Panc1 (cell line): Measurements from ENCODE around the gene SHE. TPM values are rescaled to one million over a fixed set of nuclear protein-coding genes. Genes with fewer than 3 reads are reported as not detected.

Source experiments
- ATAC-seq: fragments of 200-7000 bp; cut with Tn5 transposase; 2 replicates; pipeline ENCODE4 v1.9.1; 2020; ENCODE audit warnings: mild to moderate bottlenecking, moderate library complexity
- Bru-seq: library from RNA; stranded (reverse); fragments of 400-500 nt; gene quantifications from one replicate; lab custom pipeline; 2021; lab: Mats Ljungman, UMichigan
- BruChase-seq, 2 experiments: library from RNA; stranded (reverse); fragments of 400-500 nt; gene quantifications; one replicate each; lab custom pipeline; 2021; lab: Mats Ljungman, UMichigan
- BruUV-seq: library from RNA; stranded (reverse); fragments of 400-500 nt; replicated peaks from 2 replicates; lab custom pipeline; 2021; lab: Mats Ljungman, UMichigan
- CTCF ChIA-PET: fragments of 300-600 bp; sonication (Branson Sonifier 250); formaldehyde crosslinking; loops from one replicate; lab custom pipeline; 2022; ENCODE audit warnings: antibody characterized with exemption; lab: Charles Lee
- POLR2A ChIA-PET: fragments of 300-600 bp; sonication (Branson Sonifier 250); formaldehyde crosslinking; loops from one replicate; lab custom pipeline; 2022; ENCODE audit warnings: antibody characterized with exemption; lab: Charles Lee
- DNase-seq: peaks from one replicate; pipeline ENCODE4 v3.0.0-alpha.2; 2010; ENCODE audit warnings: low read depth, low spot score
- H3K27ac ChIP-seq: 2 replicates; pipeline ENCODE4 v1.5.1; 2011; ENCODE audit warnings: mild to moderate bottlenecking, low read length, inconsistent platforms
- H3K27me3 ChIP-seq: fragments of 200-500 bp; sonication (Bioruptor generic); 2 replicates; pipeline ENCODE4 v1.6.0; 2014; ENCODE audit warnings: low read length, inconsistent platforms; ENCODE audit not compliant: control insufficient read depth, insufficient read depth
- H3K36me3 ChIP-seq: fragments of 200-500 bp; sonication (Bioruptor generic); 2 replicates; pipeline ENCODE4 v1.5.1; 2014; ENCODE audit warnings: inconsistent platforms, mild to moderate bottlenecking, low read length, moderate library complexity; ENCODE audit not compliant: control insufficient read depth, insufficient read depth
- H3K4me1 ChIP-seq: 2 replicates; pipeline ENCODE4 v1.5.1; 2011; ENCODE audit warnings: inconsistent platforms, mild to moderate bottlenecking, low read length, moderate library complexity; ENCODE audit not compliant: control insufficient read depth, insufficient read depth
- H3K4me3 ChIP-seq, 2 experiments: 2 replicates each; pipeline ENCODE4 v1.5.1; 2011 to 2012; ENCODE audit warnings: low read depth in 2 of 2, low read length in 2 of 2, mild to moderate bottlenecking in 2 of 2, inconsistent platforms in 1 of 2, moderate library complexity in 1 of 2
- H3K9me3 ChIP-seq: fragments of 200-500 bp; sonication (Bioruptor generic); 2 replicates; pipeline ENCODE4 v1.5.1; 2014; ENCODE audit warnings: low read depth, mild to moderate bottlenecking, inconsistent platforms, low read length, moderate library complexity; ENCODE audit not compliant: control insufficient read depth, insufficient read depth
- POLR2AphosphoS5 ChIP-seq: IDR thresholded peaks from 2 replicates; pipeline ENCODE4 v1.6.1; 2012; ENCODE audit warnings: mild to moderate bottlenecking, low read depth, low read length, moderate library complexity
- SIN3A ChIP-seq: IDR thresholded peaks from 2 replicates; pipeline ENCODE4 v1.6.1; 2012; ENCODE audit warnings: low read depth, mild to moderate bottlenecking, low read length, moderate library complexity, borderline replicate concordance; ENCODE audit not compliant: insufficient read depth
- TCF7L2 ChIP-seq: IDR thresholded peaks from 2 replicates; pipeline ENCODE4 v1.6.1; 2011; ENCODE audit warnings: mild to moderate bottlenecking, low read depth, low read length, inconsistent platforms
- in situ Hi-C: cut with HindIII; loops from 2 replicates; pipeline ENCODE4 v1.10.0; 2016; ENCODE audit warnings: low sequenced_read_pairs, low pct_unique_long_range_greater_than_20kb
- intact Hi-C: fragments of 100-400 bp; cut with micrococcal nuclease; formaldehyde crosslinking; loops from one replicate; pipeline ENCODE4 v1.10.0; 2022; ENCODE audit not compliant: unreplicated experiment
- long read RNA-seq: library from polyadenylated mRNA; unstranded; transcript quantifications from one replicate; pipeline ENCODE4 v2.0.0, GENCODE V29; 2021; ENCODE audit not compliant: unreplicated experiment
- polyA plus RNA-seq: library from polyadenylated mRNA; unstranded; fragments of >200 nt; gene quantifications from one replicate; pipeline ENCODE4 v1.2.1, GENCODE V29; 2012; ENCODE audit warnings: missing spikeins; ENCODE audit not compliant: insufficient read length
- total RNA-seq: library from RNA; stranded (reverse); gene quantifications from one replicate; pipeline ENCODE4 v1.2.1, GENCODE V29; 2021; ENCODE audit not compliant: unreplicated experiment
- TF ChIP-seq, protein P1 (sequence below): fragments of 450-650 bp; IDR thresholded peaks from 2 replicates; pipeline ENCODE4 v1.5.1; 2017; ENCODE audit warnings: mild to moderate bottlenecking
- TF ChIP-seq, protein P2 (sequence below), 2 experiments: IDR thresholded peaks; 2 replicates each; pipeline ENCODE4 v1.6.1; 2011 to 2012; ENCODE audit warnings: low read depth in 2 of 2, control low read depth in 1 of 2, low read length in 1 of 2, mild to moderate bottlenecking in 1 of 2, moderate library complexity in 1 of 2; ENCODE audit not compliant: insufficient read depth in 1 of 2

SHE gene
- total RNA-seq (0.03 TPM), Bru-seq, nascent RNA (percentile 7 among the genes with signal in this experiment), BruChase-seq, experiment 1, labeled RNA remaining after a 2-hour chase (percentile 11 among the genes with signal in this experiment), BruChase-seq, experiment 2, labeled RNA remaining after a 6-hour chase (percentile 10 among the genes with signal in this experiment)
- polyA plus RNA-seq = 0.04 TPM
- long read RNA-seq = 0 reads

DNA sequence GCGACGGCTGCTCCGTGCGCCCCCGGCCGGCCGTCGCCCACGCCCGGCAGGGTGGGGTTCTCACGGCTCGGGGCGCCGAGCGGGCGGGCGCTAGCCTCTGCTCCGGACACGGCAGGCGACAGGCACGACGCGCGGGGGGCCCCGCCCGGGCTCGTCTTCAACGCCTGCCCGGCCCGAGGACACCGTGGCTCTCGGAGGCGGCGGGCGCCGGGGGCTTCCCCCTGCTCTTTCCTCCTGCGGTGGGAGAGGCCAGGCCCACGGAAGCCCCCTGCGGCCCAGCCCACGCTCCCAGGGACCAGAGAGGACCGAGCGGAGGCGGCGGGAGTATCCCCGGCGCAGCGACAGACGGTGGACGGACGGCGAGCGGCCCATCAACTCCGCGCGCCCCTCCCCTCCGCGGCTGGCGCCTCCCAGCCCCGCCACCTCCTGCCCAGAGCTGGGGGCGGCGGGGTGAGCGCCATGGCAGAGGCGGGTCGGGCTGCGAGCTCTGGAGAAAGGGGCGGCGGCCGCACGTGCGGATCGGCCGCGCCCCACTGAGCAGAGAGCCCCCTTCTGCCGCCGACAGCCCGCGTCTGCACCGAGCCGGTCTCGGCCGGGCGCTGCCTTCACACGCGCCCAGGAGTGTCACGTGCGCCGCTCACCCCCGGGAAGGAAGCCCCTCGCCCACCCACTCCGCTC lies at the start of gene SHE, which contains the start of gene TDRD10:
Gene SHE (minus strand): TSS at position 347 of the 678 bp plus-strand sequence. CDS start 386 bp downstream, outside the sequence.
Gene TDRD10 (plus strand): TSS at position 154 of the 678 bp plus-strand sequence. CDS start 4,685 bp downstream, outside the sequence.
- Histone ChIP-seq H3K36me3 (no peaks in the 10 kb centered on the region), H3K27me3 (peaks cover 22% of the 10 kb centered on the region), H3K27ac (no peak within 1 kb of the TSS), H3K4me1 (no peaks in the 10 kb centered on the region), H3K9me3 (no peaks in the 10 kb centered on the region), H3K4me3 (peak within 1 kb of the TSS; percentile 13 to 15; a peak in 3 of 4 replicates)
- in situ Hi-C loops = no loop called here
- POLR2A ChIA-PET = no interaction called here
- TF ChIP-seq, protein P1, sequence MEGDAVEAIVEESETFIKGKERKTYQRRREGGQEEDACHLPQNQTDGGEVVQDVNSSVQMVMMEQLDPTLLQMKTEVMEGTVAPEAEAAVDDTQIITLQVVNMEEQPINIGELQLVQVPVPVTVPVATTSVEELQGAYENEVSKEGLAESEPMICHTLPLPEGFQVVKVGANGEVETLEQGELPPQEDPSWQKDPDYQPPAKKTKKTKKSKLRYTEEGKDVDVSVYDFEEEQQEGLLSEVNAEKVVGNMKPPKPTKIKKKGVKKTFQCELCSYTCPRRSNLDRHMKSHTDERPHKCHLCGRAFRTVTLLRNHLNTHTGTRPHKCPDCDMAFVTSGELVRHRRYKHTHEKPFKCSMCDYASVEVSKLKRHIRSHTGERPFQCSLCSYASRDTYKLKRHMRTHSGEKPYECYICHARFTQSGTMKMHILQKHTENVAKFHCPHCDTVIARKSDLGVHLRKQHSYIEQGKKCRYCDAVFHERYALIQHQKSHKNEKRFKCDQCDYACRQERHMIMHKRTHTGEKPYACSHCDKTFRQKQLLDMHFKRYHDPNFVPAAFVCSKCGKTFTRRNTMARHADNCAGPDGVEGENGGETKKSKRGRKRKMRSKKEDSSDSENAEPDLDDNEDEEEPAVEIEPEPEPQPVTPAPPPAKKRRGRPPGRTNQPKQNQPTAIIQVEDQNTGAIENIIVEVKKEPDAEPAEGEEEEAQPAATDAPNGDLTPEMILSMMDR = no peak
- TF ChIP-seq POLR2AphosphoS5 (no peak), SIN3A (no peak), TCF7L2 (no peak)
- TF ChIP-seq, protein P2, sequence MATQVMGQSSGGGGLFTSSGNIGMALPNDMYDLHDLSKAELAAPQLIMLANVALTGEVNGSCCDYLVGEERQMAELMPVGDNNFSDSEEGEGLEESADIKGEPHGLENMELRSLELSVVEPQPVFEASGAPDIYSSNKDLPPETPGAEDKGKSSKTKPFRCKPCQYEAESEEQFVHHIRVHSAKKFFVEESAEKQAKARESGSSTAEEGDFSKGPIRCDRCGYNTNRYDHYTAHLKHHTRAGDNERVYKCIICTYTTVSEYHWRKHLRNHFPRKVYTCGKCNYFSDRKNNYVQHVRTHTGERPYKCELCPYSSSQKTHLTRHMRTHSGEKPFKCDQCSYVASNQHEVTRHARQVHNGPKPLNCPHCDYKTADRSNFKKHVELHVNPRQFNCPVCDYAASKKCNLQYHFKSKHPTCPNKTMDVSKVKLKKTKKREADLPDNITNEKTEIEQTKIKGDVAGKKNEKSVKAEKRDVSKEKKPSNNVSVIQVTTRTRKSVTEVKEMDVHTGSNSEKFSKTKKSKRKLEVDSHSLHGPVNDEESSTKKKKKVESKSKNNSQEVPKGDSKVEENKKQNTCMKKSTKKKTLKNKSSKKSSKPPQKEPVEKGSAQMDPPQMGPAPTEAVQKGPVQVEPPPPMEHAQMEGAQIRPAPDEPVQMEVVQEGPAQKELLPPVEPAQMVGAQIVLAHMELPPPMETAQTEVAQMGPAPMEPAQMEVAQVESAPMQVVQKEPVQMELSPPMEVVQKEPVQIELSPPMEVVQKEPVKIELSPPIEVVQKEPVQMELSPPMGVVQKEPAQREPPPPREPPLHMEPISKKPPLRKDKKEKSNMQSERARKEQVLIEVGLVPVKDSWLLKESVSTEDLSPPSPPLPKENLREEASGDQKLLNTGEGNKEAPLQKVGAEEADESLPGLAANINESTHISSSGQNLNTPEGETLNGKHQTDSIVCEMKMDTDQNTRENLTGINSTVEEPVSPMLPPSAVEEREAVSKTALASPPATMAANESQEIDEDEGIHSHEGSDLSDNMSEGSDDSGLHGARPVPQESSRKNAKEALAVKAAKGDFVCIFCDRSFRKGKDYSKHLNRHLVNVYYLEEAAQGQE (IDR thresholded peaks at IDR 0.05; ENCODE audit: insufficient read depth in 1 of 2, low read depth in 2 of 2, low read length in 1 of 2) = no peak
- ATAC-seq = peak; percentile 64
- intact Hi-C loops = no loop called here
- DNase-seq = no peak
- BruUV-seq = no TSS peak
- CTCF ChIA-PET = interaction anchor here (0.7 kb wide), 1 partner anchor 323 kb away, joined by 5 read pairs; no protein-coding TSS in a partner anchor

DNA sequence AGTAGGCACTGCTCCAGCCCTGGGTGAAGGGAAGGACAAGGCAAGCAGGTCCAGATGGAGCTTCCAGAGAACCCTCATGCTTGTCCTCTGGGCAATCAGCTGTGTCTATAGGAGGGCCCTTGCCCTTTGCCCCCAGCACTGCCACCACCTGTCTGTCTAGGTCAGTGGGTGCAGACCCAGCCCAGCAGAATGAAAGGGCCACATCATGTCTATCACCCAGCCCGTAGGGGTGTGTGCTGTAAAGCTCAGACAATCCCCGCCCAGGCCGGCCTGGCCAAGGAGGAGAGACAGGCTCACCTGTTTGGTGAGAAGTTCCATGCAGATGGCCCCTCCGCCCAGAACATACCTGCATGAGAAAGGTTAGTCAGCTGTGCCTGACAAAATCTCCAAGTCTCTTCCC lies 49.3 kb upstream of the SHE start:
- no TSS peak for BruUV-seq
- Histone ChIP-seq H3K4me1 (peaks cover 22% of the 10 kb centered on the region), H3K27ac (no peak overlapping the region), H3K4me3 (no peak overlapping the region), H3K9me3 (no peaks in the 10 kb centered on the region), H3K36me3 (peaks cover 35% of the 10 kb centered on the region), H3K27me3 (no peaks in the 10 kb centered on the region)
- intact Hi-C loops (no loop called here), in situ Hi-C loops (no loop called here)
- TF ChIP-seq POLR2AphosphoS5 = no peak
- TF ChIP-seq, protein P1 = no peak
- TF ChIP-seq SIN3A = no peak
- no peak for TF ChIP-seq TCF7L2
- TF ChIP-seq, protein P2 (IDR thresholded peaks at IDR 0.05; ENCODE audit: insufficient read depth in 1 of 2, low read depth in 2 of 2, low read length in 1 of 2) = no peak
- no peak for DNase-seq
- CTCF ChIA-PET = no interaction called here
- POLR2A ChIA-PET = no interaction called here
- ATAC-seq = no peak
